ENCODE data around the gene CENPC. TPM values are rescaled to one million over a fixed set of nuclear protein-coding genes. Genes with fewer than 3 reads are reported as not detected.
"Not testable (repeated sequence)": the region's sequence is repeated elsewhere in the genome, so short reads cannot be mapped to it uniquely, and the experiment has no call there.

CENPC gene
- total RNA-seq, 1 donor from 2014 or later = 28.3 TPM

DNA sequence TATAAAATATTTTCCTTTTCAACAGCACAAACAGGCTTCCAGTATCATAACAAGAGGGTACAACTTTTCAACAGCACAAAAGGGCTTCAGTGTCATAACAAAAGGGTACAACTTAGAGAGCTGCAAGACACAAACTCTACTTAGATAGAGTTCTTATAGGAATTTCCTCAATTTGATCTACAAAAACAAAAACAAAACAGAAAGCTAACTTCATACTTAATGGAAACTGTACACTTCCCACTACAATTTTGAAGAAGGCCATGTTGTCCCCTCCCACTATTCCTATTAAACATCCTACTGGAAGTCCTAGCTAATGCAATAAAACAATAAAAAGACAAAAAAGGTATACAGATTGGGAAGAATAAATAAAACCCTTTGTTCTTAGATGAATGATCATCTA lies 96.7 kb downstream of the CENPC start:
- Mint-ChIP-seq H3K36me3 (ENCODE audit: low read depth) (peaks cover 20% of the 10 kb centered on the region), H3K4me3 (no peak overlapping the region), H3K4me1 (peaks cover 7% of the 10 kb centered on the region), H3K27ac (no peak overlapping the region), H3K9me3 (peaks cover 12% of the 10 kb centered on the region), H3K27me3 (no peaks in the 10 kb centered on the region)
- intact Hi-C loops (cut with micrococcal nuclease) = no loop called here
- no peak for DNase-seq

DNA sequence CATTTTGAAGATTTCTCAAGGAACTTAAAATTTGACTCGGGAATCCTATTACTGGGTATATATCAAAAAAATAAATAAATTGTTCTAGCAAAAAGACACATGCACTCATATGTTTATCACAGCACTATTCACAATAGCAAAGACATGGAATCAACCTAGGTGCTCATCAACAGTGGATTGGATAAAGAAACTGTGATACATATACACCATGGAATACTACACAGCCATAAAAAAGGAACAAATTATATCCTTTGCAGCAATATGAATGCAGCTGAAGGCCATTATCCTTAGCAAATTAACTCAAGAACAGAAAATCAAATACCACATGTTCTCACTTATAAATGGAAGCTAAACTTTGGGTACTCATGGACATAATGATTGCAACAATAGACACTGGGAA lies 97.4 kb downstream of the CENPC start:
- Mint-ChIP-seq H3K27me3 (no peaks in the 10 kb centered on the region), H3K4me3 (no peak overlapping the region), H3K9me3 (peaks cover 12% of the 10 kb centered on the region), H3K36me3 (ENCODE audit: low read depth) (peaks cover 19% of the 10 kb centered on the region), H3K27ac (no peak overlapping the region), H3K4me1 (peaks cover 5% of the 10 kb centered on the region)
- intact Hi-C loops (cut with micrococcal nuclease) = no loop called here
- no peak for DNase-seq

DNA sequence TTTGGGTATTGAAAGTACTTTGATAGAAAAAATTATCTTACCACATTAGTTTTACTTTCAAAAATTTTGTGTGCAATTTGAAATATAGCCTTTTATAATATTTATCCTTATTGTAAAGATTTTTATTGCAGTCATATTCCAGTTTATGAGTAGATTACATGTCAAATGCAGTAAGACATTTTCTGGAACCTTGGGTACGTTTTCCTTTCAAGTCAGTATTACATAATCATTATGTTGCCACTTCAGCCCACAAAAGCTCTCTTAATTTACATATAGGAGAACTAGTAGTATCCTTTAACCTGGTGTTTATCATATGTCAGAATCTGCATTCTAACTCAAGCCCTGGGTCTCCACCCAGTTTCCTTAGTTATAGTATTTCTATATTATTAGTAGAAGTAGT lies 98.5 kb downstream of the CENPC start:
- H3K27me3 Mint-ChIP-seq = no peaks in the 10 kb centered on the region
- H3K36me3 Mint-ChIP-seq (ENCODE audit: low read depth) = peaks cover 20% of the 10 kb centered on the region
- no peak for DNase-seq
- H3K4me1 Mint-ChIP-seq = no peaks in the 10 kb centered on the region
- H3K9me3 Mint-ChIP-seq = peaks cover 16% of the 10 kb centered on the region
- no peak overlapping the region for H3K27ac Mint-ChIP-seq
- intact Hi-C loops (cut with micrococcal nuclease) = no loop called here
- no peak overlapping the region for H3K4me3 Mint-ChIP-seq

DNA sequence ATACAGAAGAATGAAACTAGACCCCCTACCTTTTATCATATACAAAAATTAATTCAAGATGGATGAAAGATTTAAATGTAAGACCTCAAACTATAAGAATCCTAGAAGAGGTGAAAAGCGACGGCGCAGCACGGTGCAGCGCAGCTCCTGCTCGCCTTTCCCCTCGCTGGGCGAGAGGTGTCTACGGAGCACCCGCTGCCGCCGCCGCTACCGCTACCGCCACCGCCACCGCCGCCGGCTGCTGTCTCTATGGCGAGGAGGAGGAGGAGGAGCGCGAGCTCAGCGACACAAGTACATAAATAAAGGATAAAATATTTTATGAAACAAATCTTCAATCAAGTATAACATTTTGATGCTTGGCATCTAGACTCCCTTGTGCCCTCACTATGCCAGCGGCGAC lies 99.4 kb downstream of the CENPC start:
- H3K27ac Mint-ChIP-seq; H3K4me1 Mint-ChIP-seq; H3K27me3 Mint-ChIP-seq; DNase-seq; intact Hi-C loops (cut with micrococcal nuclease); H3K4me3 Mint-ChIP-seq: not testable (repeated sequence)
- Mint-ChIP-seq H3K9me3 (peaks cover 17% of the 10 kb centered on the region), H3K36me3 (ENCODE audit: low read depth) (peaks cover 28% of the 10 kb centered on the region)

DNA sequence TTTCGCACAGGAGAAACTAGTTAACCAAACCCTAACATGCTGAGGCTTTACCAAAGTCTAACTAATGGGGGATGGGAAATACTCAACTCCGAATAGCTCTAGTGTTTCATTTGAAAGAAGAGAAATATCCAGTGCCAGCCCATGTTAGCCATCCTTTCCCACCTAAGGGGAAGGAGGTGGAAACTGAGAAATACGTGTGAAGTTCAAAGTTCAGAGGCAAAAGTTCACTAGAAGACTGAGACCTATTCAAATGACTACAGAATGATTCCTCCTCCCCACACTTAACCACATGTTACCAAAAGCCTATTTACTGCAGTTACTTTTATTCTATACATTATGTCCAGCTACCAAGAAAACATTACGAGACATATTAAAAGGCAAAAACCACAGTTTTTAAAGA lies 106.3 kb downstream of the CENPC start:
- H3K9me3 Mint-ChIP-seq = peaks cover 26% of the 10 kb centered on the region
- H3K36me3 Mint-ChIP-seq (ENCODE audit: low read depth) = peaks cover 28% of the 10 kb centered on the region
- no peaks in the 10 kb centered on the region for H3K27me3 Mint-ChIP-seq
- no peak overlapping the region for H3K27ac Mint-ChIP-seq
- no peak overlapping the region for H3K4me3 Mint-ChIP-seq
- no peak for DNase-seq
- peaks cover 2% of the 10 kb centered on the region for H3K4me1 Mint-ChIP-seq
- intact Hi-C loops (cut with micrococcal nuclease) = no loop called here

DNA sequence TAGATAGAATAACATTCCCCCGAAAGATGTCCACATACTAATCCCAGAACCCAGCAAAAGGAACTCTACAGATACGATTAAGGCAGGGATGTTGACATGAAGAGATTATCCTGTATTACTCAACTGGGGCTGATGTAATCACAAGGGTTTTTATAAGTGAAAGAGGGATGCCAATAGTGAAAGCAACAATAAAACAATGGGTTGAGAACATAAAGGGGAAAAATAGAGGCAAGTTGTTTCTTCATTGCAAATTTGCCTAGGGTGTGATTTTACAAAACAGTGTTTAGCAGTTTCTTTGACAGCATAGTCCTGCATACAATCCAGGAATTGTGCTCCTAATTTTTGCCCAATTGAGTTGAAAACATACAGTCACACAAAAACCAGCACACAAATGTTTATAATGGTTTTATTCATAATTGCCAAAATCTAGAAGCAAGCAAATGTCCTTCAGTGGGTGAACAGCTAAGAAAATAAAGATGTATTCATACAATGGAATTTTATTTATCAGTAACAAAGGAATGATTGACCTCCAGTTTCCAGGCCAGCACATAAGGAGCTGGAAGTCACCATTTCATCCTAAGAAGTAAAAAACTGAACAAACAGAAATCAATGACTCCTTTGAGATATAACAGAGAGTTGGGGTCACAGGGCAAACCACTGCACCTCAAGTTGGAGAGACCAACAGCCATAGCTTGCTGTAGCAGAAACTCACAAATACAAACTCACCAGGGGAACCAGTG lies 107.2 kb downstream of the CENPC start:
- DNase-seq = no peak
- Mint-ChIP-seq H3K4me1 (peaks cover 2% of the 10 kb centered on the region), H3K4me3 (no peak overlapping the region), H3K9me3 (peaks cover 26% of the 10 kb centered on the region), H3K27ac (no peak overlapping the region), H3K36me3 (ENCODE audit: low read depth) (peaks cover 28% of the 10 kb centered on the region), H3K27me3 (no peaks in the 10 kb centered on the region)
- intact Hi-C loops (cut with micrococcal nuclease) = no loop called here

DNA sequence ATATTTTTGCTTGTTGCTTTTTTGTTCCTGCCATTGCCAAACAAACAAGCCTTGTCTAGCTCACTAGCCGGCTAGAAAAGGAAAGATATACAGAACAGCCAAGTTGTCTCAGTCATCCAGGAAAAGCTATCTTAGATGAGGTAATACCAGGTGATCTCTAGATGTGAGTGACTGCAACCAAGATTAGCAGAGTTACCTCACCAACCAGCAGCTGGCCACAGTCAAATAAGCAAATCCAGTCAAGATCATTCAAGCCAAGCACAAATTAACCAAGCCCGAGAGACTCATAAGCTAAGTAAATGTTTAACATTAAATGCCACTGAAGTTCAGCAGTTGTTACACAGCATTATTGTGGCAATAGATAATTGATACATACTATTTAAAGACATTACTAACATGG lies 108.6 kb downstream of the CENPC start:
- H3K9me3 Mint-ChIP-seq = peaks cover 16% of the 10 kb centered on the region
- no peak overlapping the region for H3K4me3 Mint-ChIP-seq
- peaks cover 18% of the 10 kb centered on the region for H3K36me3 Mint-ChIP-seq (ENCODE audit: low read depth)
- intact Hi-C loops (cut with micrococcal nuclease) = no loop called here
- no peaks in the 10 kb centered on the region for H3K27me3 Mint-ChIP-seq
- no peak for DNase-seq
- peaks cover 2% of the 10 kb centered on the region for H3K4me1 Mint-ChIP-seq
- H3K27ac Mint-ChIP-seq = no peak overlapping the region

DNA sequence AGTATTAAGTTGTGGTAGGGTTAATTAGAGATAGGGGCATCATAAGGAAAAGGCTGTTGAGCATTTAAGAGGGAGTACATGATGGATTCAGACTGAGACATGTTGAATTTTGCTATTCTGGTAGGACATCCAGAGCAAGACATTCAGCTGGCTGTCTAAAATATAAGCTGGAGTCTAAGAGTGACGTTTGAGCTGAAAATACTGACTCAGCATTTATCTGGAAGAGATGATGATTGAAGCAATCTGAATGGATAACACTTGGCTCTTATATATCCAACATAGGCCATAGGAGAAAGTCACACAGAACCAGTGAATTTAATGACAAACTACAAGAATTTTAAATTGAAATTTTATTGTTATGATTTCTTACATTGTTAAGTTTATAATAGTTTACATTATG lies 114.3 kb downstream of the CENPC start:
- H3K9me3 Mint-ChIP-seq = peaks cover 8% of the 10 kb centered on the region
- no peaks in the 10 kb centered on the region for H3K4me1 Mint-ChIP-seq
- H3K4me3 Mint-ChIP-seq = no peak overlapping the region
- DNase-seq = no peak
- intact Hi-C loops (cut with micrococcal nuclease) = no loop called here
- H3K36me3 Mint-ChIP-seq (ENCODE audit: low read depth) = peaks cover 5% of the 10 kb centered on the region
- H3K27ac Mint-ChIP-seq = no peak overlapping the region
- H3K27me3 Mint-ChIP-seq = no peaks in the 10 kb centered on the region

DNA sequence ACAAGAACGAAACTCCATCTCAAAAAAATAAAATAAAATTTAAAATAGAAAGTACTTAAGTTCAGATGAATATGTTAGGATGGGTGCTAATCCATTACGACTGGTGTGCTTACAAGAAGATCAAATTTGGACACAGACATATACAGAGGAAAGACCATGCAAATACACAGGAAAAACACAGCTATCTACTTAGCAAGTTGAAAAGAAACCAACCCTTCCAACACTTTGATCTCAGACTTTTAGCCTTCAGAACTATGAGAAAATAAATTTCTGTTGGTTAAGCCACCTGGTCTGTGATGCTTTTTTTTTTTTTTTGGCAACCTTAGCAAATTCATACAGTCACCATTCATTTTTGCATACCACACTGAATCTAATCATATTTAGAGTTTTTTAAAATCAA lies 116.5 kb downstream of the CENPC start:
- intact Hi-C loops (cut with micrococcal nuclease) = no loop called here
- Mint-ChIP-seq H3K9me3 (no peaks in the 10 kb centered on the region), H3K36me3 (ENCODE audit: low read depth) (no peaks in the 10 kb centered on the region), H3K4me1 (no peaks in the 10 kb centered on the region), H3K4me3 (no peak overlapping the region), H3K27me3 (no peaks in the 10 kb centered on the region), H3K27ac (no peak overlapping the region)
- DNase-seq = no peak

Other genes with a start within 250 kb of the CENPC start
- gene STAP1, start 13.2 kb upstream of the CENPC start, total RNA-seq = 15.0 and 15.6 TPM in 2 replicates
- 78.2 and 85.4 TPM in 2 replicates for gene UBA6, start 155.7 kb upstream of the CENPC start, total RNA-seq
- gene GNRHR, start 208.9 kb upstream of the CENPC start, total RNA-seq = not detected in 2 replicates

All from activated CD4-positive, alpha-beta T cell treated with anti-CD3 and anti-CD28 coated beads, Interleukin-2, amount 10 ng/mL, durations not matched to agents 24 days and 14 days (primary cell).